GM21360 (cell line): ENCODE results near the gene ACOXL.
"Not testable (repeated sequence)": the region's sequence is repeated elsewhere in the genome, so short reads cannot be mapped to it uniquely, and the experiment has no call there.

Experiments
- ATAC-seq: cut with Tn5 transposase; IDR thresholded peaks from one replicate; pipeline ENCODE4 v1.9.1; 2021; ENCODE audit warnings: mild to moderate bottlenecking, moderate library complexity; ENCODE audit not compliant: unreplicated experiment

The ACOXL gene

GRCh38 chr2:110732422-110733413 is at the start of gene ACOXL:
Gene ACOXL, plus strand, starts transcription at chr2:110732573. Its CDS starts 35,817 bp downstream, at chr2:110768390.
- ATAC-seq: no peak

GRCh38 chr2:110682872-110683271 is 49.5 kb upstream of the ACOXL start:
- no peak for ATAC-seq

GRCh38 chr2:110687775-110688484 is 44.4 kb upstream of the ACOXL start:
- not testable (repeated sequence) for ATAC-seq

DNA sequence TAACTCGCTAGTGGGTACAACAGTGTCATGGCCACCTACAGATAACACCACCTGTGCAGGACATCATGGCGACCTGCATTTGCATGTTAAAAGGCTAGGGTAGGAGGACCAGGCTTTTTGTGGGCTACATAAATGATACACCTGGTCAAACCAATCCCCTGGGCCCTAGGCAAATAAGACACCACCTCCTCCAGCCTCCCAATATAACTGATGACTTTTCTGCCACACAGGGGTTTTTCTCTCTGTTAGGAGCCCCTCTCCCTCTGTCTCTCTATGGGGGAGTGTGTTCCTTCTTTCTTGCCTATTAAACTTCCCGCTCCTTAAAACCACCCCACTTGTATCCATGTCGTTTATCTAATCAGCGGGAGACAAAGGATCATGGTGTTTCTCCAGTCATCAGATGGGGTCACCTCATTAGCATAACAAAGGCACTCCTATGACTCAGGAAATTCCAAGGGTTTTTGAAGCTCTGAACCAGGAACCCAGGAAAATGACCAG is 43.7 kb upstream of the ACOXL start:
- no peak for ATAC-seq

DNA sequence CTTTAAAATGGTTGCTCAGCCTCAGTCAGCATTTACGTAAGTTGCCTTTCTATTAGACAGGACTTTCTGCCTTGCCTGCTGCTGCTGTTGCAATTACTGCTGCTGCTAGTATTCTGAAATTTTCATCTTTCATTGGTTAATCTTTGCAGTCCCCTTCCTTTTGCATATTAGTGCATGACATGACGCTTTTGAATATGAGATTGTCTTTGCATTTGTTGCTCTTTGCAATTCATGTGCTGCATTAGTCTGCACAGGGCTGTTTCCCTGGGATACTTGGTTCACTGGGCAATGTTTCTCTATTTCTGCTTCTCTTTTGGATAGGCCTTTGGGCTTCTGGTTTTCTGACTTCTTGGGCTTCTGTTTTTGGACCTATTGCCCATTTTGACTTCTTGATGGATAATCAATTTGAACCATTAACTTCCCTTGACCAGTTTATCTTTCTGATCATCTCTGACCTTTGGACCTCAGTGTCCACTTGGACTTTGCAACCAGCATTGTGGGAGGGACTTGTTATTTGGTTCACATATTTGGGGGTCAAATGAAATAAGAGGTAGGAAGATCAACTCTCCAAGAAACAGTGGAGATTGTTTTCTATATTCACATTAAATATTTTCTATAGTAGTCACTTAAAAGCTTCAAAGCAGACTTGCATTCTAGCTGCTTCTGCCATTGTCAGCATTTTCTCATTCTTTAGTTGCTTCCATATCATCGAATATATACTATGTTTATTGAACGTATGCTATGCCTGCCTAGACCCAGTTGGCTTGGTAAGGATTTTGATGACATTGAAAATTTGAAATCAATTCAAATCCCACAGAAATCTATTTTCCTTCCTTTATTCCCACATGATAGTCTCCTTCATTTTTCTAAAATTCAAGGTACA is 42.0 kb upstream of the ACOXL start:
- ATAC-seq: no peak

DNA sequence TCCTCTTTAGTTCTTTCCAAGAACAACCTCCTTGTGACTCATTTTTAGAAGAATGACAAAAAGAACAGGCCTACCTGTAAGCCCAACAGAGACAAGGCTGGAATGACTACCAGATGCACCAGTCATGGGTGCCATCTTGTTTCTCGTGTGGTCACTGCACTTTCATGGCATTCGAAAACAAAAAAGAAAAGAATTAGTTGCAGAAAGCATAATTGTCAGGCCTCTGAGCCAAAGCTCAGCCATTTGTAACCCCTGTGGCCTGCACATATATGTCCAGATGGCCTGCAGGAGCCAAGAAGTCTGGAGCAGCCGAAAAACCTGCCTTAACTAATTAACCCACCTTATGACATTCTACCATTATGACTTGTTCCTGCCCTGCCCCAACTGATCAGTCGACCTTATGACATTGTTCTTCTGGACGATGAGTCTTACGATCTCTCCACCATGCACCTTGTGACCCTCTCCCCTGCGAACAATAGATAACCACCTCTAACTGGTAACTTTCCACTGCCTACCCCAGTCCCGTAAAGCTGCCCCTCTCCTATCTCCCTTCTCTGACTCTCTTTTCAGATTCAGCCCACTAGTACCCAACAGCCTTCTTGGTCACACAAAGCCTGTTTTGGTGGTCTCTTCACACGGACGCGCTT is 40.6 kb upstream of the ACOXL start:
- ATAC-seq: no peak

GRCh38 chr2:110695146-110695898 is 37.1 kb upstream of the ACOXL start:
- ATAC-seq: not testable (repeated sequence)

- ATAC-seq: not testable (repeated sequence)
Observed at GRCh38 chr2:110698253-110698652, 34.1 kb upstream of the ACOXL start.

- ATAC-seq: no peak
Observed at GRCh38 chr2:110702514-110703380, 29.6 kb upstream of the ACOXL start.

DNA sequence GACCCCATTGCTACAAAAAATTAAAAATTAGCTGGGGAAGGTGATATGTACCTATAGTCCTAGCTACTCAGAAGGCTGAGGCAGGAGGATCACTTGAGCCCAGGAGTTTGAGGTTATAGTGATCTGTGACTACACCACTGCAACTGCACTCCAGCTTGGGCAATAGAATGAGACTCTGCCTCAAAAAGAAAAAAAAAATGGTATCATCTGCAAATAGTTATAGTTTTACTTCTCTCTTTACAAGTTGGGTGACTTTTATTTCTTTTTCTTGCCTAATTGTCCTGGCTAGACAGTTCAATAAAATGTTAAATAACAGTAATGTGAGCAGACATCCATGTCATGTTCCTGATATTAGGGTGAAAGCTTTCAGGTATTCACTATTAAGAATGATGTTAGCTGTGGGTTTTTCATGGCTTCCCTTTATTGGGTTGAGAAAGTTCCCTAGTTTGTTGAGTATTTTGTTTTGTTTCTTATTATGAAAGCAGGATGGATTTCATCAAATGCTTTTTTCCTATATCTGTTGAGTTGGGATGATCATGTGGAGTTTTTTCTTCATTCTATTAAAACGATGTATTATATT is 24.9 kb upstream of the ACOXL start:
- ATAC-seq: no peak

DNA sequence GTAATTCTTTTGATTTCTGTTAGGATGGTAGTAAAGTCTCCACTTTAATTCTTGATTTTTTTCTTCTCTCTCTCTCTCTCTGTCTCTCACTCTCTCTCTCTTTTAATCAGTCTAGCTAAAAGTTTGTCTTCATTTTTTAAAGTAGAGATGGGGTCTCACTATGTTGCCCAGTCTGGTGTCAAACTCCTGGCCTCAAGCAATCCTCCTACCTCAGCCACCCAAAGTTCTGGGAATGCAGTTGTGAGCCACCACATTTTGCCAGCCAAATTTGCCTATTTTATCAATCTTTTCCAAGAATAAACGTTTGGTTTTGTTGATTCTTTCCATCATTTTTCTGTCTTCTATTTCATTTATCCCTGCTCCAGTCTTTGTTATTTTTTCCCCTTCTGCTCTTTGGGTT is 23.9 kb upstream of the ACOXL start:
- ATAC-seq: no peak

DNA sequence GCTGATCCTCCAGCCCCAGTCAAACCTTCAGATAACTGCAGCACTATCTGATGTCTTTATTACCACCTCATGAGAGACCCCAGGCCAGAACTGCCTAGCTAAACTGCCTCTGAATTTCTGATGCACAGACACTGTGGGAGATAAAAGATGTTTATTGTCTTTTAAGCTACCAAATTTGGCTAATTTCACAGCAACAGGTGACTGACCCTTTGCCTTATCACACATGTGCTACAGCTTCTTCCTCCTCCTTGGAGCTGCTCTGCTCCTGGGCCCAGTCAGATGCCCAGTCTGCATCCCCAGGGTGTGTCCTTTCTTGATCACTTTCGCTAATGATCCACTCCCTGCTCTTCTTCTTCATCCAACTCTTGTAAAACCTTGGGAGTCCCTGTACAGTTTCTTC is 19.6 kb upstream of the ACOXL start:
- no peak for ATAC-seq

DNA sequence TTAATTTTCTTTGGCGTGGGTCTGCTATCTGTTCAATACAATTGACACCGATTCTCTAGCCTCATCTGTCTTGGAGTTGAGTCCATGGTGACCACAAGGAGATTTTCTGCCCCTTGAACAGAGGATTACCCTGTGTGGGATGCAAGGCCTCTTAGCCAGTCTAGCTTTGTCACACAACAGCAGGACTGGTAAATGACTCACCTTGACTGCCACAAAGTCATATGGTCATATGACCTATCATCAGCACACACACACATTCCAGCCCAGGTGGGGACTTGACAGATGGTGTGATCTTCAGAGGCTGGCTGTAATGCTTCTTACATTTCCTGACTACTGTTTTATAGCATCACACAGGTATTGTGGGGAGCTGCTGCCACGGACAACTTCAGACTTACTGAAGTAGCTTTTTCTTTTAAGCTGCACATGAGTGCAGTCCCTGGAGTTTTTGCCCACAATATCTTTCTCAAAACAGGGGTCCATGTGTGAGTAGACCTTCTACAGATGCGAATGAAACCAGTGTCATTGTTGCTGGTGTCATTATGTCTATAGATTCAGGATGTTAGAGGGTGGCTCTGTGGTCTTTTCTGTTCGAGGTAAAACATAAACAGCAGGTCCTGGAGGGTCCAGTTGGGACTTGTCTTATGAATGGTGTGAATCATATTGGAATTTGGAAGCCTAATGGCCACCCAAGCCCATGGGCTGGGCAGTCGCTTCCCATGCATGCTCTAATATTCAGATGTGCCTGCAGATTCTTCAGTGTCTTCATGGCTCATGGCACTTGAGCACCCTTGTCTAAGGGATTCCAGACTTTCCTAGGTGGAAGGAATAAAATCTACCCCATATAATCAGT is 18.6 kb upstream of the ACOXL start:
- no peak for ATAC-seq

GRCh38 chr2:110714452-110715224 is 17.7 kb upstream of the ACOXL start:
- no peak for ATAC-seq

DNA sequence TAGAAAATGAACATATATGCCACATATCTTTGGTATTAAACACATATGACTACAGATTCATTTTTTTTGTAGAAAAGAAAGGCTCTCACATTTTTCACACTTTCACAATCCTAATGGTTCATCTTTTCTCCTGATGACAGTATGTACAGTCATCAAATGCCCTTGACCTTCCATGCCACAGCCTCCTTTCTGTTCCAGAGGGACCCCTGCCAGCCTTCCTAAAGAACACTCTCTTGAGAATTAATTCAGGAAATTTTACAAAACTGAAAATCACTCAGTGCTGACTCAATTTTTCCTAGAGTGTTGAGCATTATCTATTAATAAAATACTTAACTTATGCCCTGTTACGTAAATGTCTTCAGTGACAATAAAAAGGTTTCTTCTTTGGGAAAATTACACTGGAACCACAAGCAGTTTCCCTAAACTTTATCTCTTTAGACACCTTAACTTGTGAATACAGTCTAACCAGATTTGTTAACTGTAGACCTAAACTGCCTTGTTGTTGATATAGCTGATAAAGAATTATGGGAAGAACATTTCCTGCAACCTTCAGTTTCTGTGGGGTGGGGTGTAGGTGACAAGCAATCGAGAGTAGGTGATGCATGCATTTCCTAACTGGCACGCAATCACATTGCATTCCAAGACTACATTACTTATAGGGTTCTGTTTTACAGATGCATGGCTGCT is 15.3 kb upstream of the ACOXL start:
- no peak for ATAC-seq

DNA sequence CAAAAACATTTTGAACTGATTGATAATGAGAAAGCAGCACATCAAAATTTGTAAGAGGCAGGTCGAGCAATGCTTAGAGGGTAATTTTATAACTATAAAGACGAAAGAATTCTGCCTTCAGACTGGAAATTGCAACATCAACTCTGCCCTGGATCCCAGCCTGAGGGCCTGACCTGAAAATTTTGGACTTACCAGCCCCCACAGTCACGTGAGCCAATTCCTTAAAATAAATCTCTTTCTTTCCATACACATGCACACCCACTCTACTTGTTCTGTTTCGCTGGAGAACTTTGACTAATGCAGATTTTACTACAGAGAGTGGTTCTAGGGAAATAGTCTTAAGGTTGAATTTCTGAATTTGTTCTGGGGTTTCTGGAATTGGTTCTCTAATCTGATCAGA is 14.6 kb upstream of the ACOXL start:
- no peak for ATAC-seq
